Astrocyte (in vitro differentiated cells and primary cell): ENCODE data around the gene ZNF132. TPM values are rescaled to one million over a fixed set of nuclear protein-coding genes. Genes with fewer than 3 reads are reported as not detected.

Experiments used
- DNase-seq: peaks from one replicate; pipeline ENCODE4 v3.0.0-alpha.2; 2010; ENCODE audit warnings: low read depth
- FAIRE-seq: peaks from 2 replicates; lab custom pipeline; 2011; peaks lifted over from hg19 to GRCh38; lab: Jason Lieb, UNC
- H2AFZ ChIP-seq: 2 replicates; pipeline ENCODE4 v1.6.0; 2012; ENCODE audit warnings: low read depth, low read length, inconsistent platforms
- H3K27ac ChIP-seq: 2 replicates; pipeline ENCODE4 v1.5.1; 2011; ENCODE audit warnings: low read depth, low read length, inconsistent platforms
- H3K27me3 ChIP-seq: 2 replicates; pipeline ENCODE4 v1.6.0; 2011; ENCODE audit warnings: low read length, inconsistent platforms; ENCODE audit not compliant: insufficient read depth
- H3K36me3 ChIP-seq: 2 replicates; pipeline ENCODE4 v1.5.1; 2011; ENCODE audit warnings: low read length, inconsistent platforms; ENCODE audit not compliant: insufficient read depth
- H3K4me1 ChIP-seq: 2 replicates; pipeline ENCODE4 v1.5.1; 2011; ENCODE audit warnings: low read length, inconsistent platforms; ENCODE audit not compliant: insufficient read depth
- H3K4me2 ChIP-seq: 2 replicates; pipeline ENCODE4 v1.6.0; 2012; ENCODE audit warnings: low read length, inconsistent platforms
- H3K4me3 ChIP-seq: 2 replicates; pipeline ENCODE4 v1.5.1; 2011; ENCODE audit warnings: low read depth, mild to moderate bottlenecking, low read length, inconsistent platforms; ENCODE audit not compliant: insufficient read depth
- H3K79me2 ChIP-seq: 2 replicates; pipeline ENCODE4 v1.6.0; 2012; ENCODE audit warnings: mild to moderate bottlenecking, low read length, inconsistent platforms; ENCODE audit not compliant: insufficient read depth
- H3K9ac ChIP-seq: 2 replicates; pipeline ENCODE4 v1.6.0; 2012; ENCODE audit warnings: mild to moderate bottlenecking, low read length, inconsistent platforms
- H3K9me3 ChIP-seq: 2 replicates; pipeline ENCODE4 v1.5.1; 2012; ENCODE audit warnings: low read depth, mild to moderate bottlenecking, low read length, inconsistent platforms; ENCODE audit not compliant: insufficient read depth
- H4K20me1 ChIP-seq: 2 replicates; pipeline ENCODE4 v1.6.0; 2012; ENCODE audit warnings: low read length, inconsistent platforms; ENCODE audit not compliant: insufficient read depth
- H3K27ac Mint-ChIP-seq: one replicate; pipeline ENCODE4 v1.8.0; 2021; ENCODE audit warnings: mild to moderate bottlenecking, mixed read lengths; ENCODE audit not compliant: unreplicated experiment
- H3K27me3 Mint-ChIP-seq: one replicate; pipeline ENCODE4 v1.8.0; 2021; ENCODE audit warnings: low read depth, mixed read lengths; ENCODE audit not compliant: unreplicated experiment
- H3K36me3 Mint-ChIP-seq: one replicate; pipeline ENCODE4 v1.8.0; 2021; ENCODE audit warnings: low read depth, mixed read lengths; ENCODE audit not compliant: unreplicated experiment
- H3K4me1 Mint-ChIP-seq: one replicate; pipeline ENCODE4 v1.8.0; 2021; ENCODE audit warnings: low read depth, mixed read lengths; ENCODE audit not compliant: unreplicated experiment
- H3K4me3 Mint-ChIP-seq: one replicate; pipeline ENCODE4 v1.8.0; 2021; ENCODE audit warnings: mild to moderate bottlenecking, moderate library complexity, mixed read lengths; ENCODE audit not compliant: unreplicated experiment
- H3K9me3 Mint-ChIP-seq: one replicate; pipeline ENCODE4 v1.8.0; 2021; ENCODE audit warnings: mild to moderate bottlenecking, mixed read lengths; ENCODE audit not compliant: unreplicated experiment
- CTCF ChIP-seq: IDR thresholded peaks from 2 replicates; pipeline ENCODE4 v1.5.1; 2011; ENCODE audit warnings: low read depth, mild to moderate bottlenecking, inconsistent platforms, low read length, moderate library complexity; ENCODE audit not compliant: insufficient read depth
- EZH2 ChIP-seq: IDR thresholded peaks from 2 replicates; pipeline ENCODE4 v1.6.1; 2012; ENCODE audit warnings: mild to moderate bottlenecking, low read length, inconsistent platforms; ENCODE audit not compliant: insufficient read depth
- total RNA-seq: library from RNA; stranded (reverse); gene quantifications from 2 replicates; pipeline ENCODE4 v1.2.1, GENCODE V29; 2021

The ZNF132 gene
- total RNA-seq, 1 donor from 2014 or later, result 1.9 TPM

- Histone ChIP-seq H3K4me1 (peaks cover 10% of the 10 kb centered on the region), H3K4me3 (peak within 1 kb of the TSS; percentile 85), H3K36me3 (no peaks in the 10 kb centered on the region), H3K9ac (peak within 1 kb of the TSS; percentile 87), H4K20me1 (peaks cover 22% of the 10 kb centered on the region), H3K79me2 (peaks cover 27% of the 10 kb centered on the region), H3K27ac (peak within 1 kb of the TSS; percentile 54), H3K9me3 (no peaks in the 10 kb centered on the region), H2AFZ (peak within 1 kb of the TSS; percentile 94), H3K27me3 (no peaks in the 10 kb centered on the region), H3K4me2 (peak within 1 kb of the TSS; percentile 91)
- H3K27me3 Mint-ChIP-seq, result peaks cover 2% of the 10 kb centered on the region
- H3K4me1 Mint-ChIP-seq, result peaks cover 13% of the 10 kb centered on the region
- H3K9me3 Mint-ChIP-seq, result no peaks in the 10 kb centered on the region
- peak; percentile 87 for DNase-seq
- peaks cover 10% of the 10 kb centered on the region for H3K36me3 Mint-ChIP-seq
- TF ChIP-seq EZH2 (no peak), CTCF (no peak)
- no peak for FAIRE-seq
- H3K27ac Mint-ChIP-seq, result peak within 1 kb of the TSS; percentile 78
- H3K4me3 Mint-ChIP-seq, result peak within 1 kb of the TSS; percentile 90
These were observed 27.0 kb upstream of the ZNF132 start, which contains the start of gene ZNF324 for GRCh38 chr19:58466760-58467589. Gene ZNF324 (plus strand): TSS chr19:58467080. CDS start chr19:58469186, 2,106 bp downstream.

GRCh38 chr19:58466089-58466759, 26.3 kb upstream of the ZNF132 start:
- H3K27ac Mint-ChIP-seq, result peak overlapping the region; percentile 34
- H3K9ac ChIP-seq, result peak overlapping the region; percentile 87
- no peaks in the 10 kb centered on the region for H3K9me3 Mint-ChIP-seq

More at GRCh38 chr19:58466089-58466759, 26.3 kb upstream of the ZNF132 start:
- H3K4me3 ChIP-seq, result peak overlapping the region; percentile 85
- peaks cover 10% of the 10 kb centered on the region for H3K4me1 ChIP-seq
- no peak overlapping the region for H3K27ac ChIP-seq
- H3K9me3 ChIP-seq, result no peaks in the 10 kb centered on the region
- no peak for DNase-seq
- H3K4me2 ChIP-seq, result peak overlapping the region; percentile 91
- Mint-ChIP-seq H3K27me3 (peaks cover 2% of the 10 kb centered on the region), H3K36me3 (peaks cover 10% of the 10 kb centered on the region), H3K4me1 (peaks cover 13% of the 10 kb centered on the region), H3K4me3 (peak overlapping the region; percentile 80)
- peaks cover 21% of the 10 kb centered on the region for H4K20me1 ChIP-seq
- H3K36me3 ChIP-seq, result no peaks in the 10 kb centered on the region
- H3K27me3 ChIP-seq, result no peaks in the 10 kb centered on the region
- H2AFZ ChIP-seq, result peak overlapping the region; percentile 94
- no peak for FAIRE-seq
- H3K79me2 ChIP-seq, result peaks cover 27% of the 10 kb centered on the region
- TF ChIP-seq CTCF (no peak), EZH2 (no peak)
